Large intestine (tissue), 12 donors: ENCODE measurements around the gene CLSTN1. TPM values are rescaled to one million over a fixed set of nuclear protein-coding genes. Genes with fewer than 3 reads are reported as not detected.

Experiments
- DNase-seq, 2 donors: peaks; one replicate each; pipeline versions ENCODE4 v3.0.0 to v3.0.0-alpha.2; 2013
- H3K27ac ChIP-seq: one replicate; pipeline ENCODE4 v1.5.1; 2013; ENCODE audit warnings: low read length
- H3K27me3 ChIP-seq: 2 replicates; pipeline ENCODE4 v1.6.1; 2013; ENCODE audit warnings: low read length; ENCODE audit not compliant: control insufficient read depth, insufficient read depth
- H3K36me3 ChIP-seq: 2 replicates; pipeline ENCODE4 v1.6.1; 2013; ENCODE audit warnings: low read length; ENCODE audit not compliant: control insufficient read depth, insufficient read depth
- H3K4me1 ChIP-seq: one replicate; pipeline ENCODE4 v1.6.1; 2013; ENCODE audit warnings: low read length; ENCODE audit not compliant: control insufficient read depth, insufficient read depth
- H3K4me3 ChIP-seq: one replicate; pipeline ENCODE4 v1.5.1; 2013; ENCODE audit warnings: low read length
- H3K9me3 ChIP-seq: one replicate; pipeline ENCODE4 v1.6.1; 2013; ENCODE audit warnings: mild to moderate bottlenecking, low read depth, low read length, moderate library complexity; ENCODE audit not compliant: control insufficient read depth
- WGBS: methylation state at CpG from one replicate; pipeline ENCODE4 v1.1.5; 2013; ENCODE audit warnings: low lambda C conversion rate; ENCODE audit not compliant: insufficient coverage; 5-methylcytosine and 5-hydroxymethylcytosine counted together
- long read RNA-seq, 11 donors: transcript quantifications; one replicate each; lab custom pipeline, GENCODE V29; 2026
- polyA plus RNA-seq: library from polyadenylated mRNA; unstranded; fragments of 120-200 nt; gene quantifications from one replicate; pipeline ENCODE4 v1.2.1, GENCODE V29; 2013

Gene CLSTN1
- 66.2 TPM for polyA plus RNA-seq
- long read RNA-seq, donor 1, full-length matches to known transcripts, result 2 of 10 reads
- long read RNA-seq, donor 1, partial matches to known transcripts, result 0 of 10 reads
- long read RNA-seq, donor 1, other reads (novel, unspliced or antisense), result 8 of 10 reads
- long read RNA-seq, donor 2, partial matches to known transcripts, result 6 of 11 reads
- long read RNA-seq, donor 2, other reads (novel, unspliced or antisense), result 5 of 11 reads
- long read RNA-seq, donor 3, result 0 reads
- long read RNA-seq, donor 4, result 0 reads
- long read RNA-seq, donor 5, full-length matches to known transcripts, result 2 of 8 reads
- long read RNA-seq, donor 5, partial matches to known transcripts, result 0 of 8 reads
- long read RNA-seq, donor 5, other reads (novel, unspliced or antisense), result 6 of 8 reads
- long read RNA-seq, donor 6, full-length matches to known transcripts, result 5 of 13 reads
- long read RNA-seq, donor 6, partial matches to known transcripts, result 8 of 13 reads
- long read RNA-seq, donor 6, other reads (novel, unspliced or antisense), result 0 of 13 reads
- long read RNA-seq, donor 7, full-length matches to known transcripts, result 1 of 11 reads
- long read RNA-seq, donor 7, partial matches to known transcripts, result 5 of 11 reads
- long read RNA-seq, donor 7, other reads (novel, unspliced or antisense), result 5 of 11 reads
- long read RNA-seq, donor 8, full-length matches to known transcripts, result 1 of 9 reads
- long read RNA-seq, donor 8, partial matches to known transcripts, result 0 of 9 reads
- long read RNA-seq, donor 8, other reads (novel, unspliced or antisense), result 8 of 9 reads
- long read RNA-seq, donor 9, full-length matches to known transcripts, result 4 of 16 reads
- long read RNA-seq, donor 9, partial matches to known transcripts, result 12 of 16 reads
- long read RNA-seq, donor 9, other reads (novel, unspliced or antisense), result 0 of 16 reads
- long read RNA-seq, donor 10, full-length matches to known transcripts, result 2 of 2 reads
- long read RNA-seq, donor 10, partial matches to known transcripts, result 0 of 2 reads
- long read RNA-seq, donor 10, other reads (novel, unspliced or antisense), result 0 of 2 reads
- long read RNA-seq, donor 11, full-length matches to known transcripts, result 6 of 11 reads
- long read RNA-seq, donor 11, partial matches to known transcripts, result 5 of 11 reads
- long read RNA-seq, donor 11, other reads (novel, unspliced or antisense), result 0 of 11 reads

- peak; percentile 70 to 87 for DNase-seq
- Histone ChIP-seq H3K27me3 (no peaks in the 10 kb centered on the region), H3K27ac (peak within 1 kb of the TSS; percentile 82), H3K4me3 (peak within 1 kb of the TSS; percentile 91), H3K4me1 (peaks cover 23% of the 10 kb centered on the region), H3K9me3 (no peaks in the 10 kb centered on the region), H3K36me3 (no peaks in the 10 kb centered on the region)
- no CpG with 5 or more reads among the region's 93 CpGs for WGBS
Observed at GRCh38 chr1:9823943-9824701, at the start of gene CLSTN1. Gene CLSTN1 (minus strand): TSS chr1:9823965. CDS start chr1:9823733, 232 bp downstream.

GRCh38 chr1:9873385-9873784 is 49.6 kb upstream of the CLSTN1 start:
- Histone ChIP-seq H3K27me3 (no peaks in the 10 kb centered on the region), H3K4me1 (peaks cover 10% of the 10 kb centered on the region), H3K36me3 (peaks cover 28% of the 10 kb centered on the region), H3K4me3 (no peak overlapping the region), H3K27ac (no peak overlapping the region), H3K9me3 (no peaks in the 10 kb centered on the region)
- WGBS, result 60% methylated on average over 1 of the region's 5 CpGs
- peak in 1 of 2 donors; percentile 49 for DNase-seq

GRCh38 chr1:9872430-9873165 is 48.8 kb upstream of the CLSTN1 start:
- DNase-seq, result no peak
- Histone ChIP-seq H3K36me3 (peaks cover 29% of the 10 kb centered on the region), H3K9me3 (no peaks in the 10 kb centered on the region), H3K4me3 (no peak overlapping the region), H3K27me3 (no peaks in the 10 kb centered on the region), H3K27ac (no peak overlapping the region), H3K4me1 (peaks cover 10% of the 10 kb centered on the region)
- WGBS, result no CpG with 5 or more reads among the region's 11 CpGs

GRCh38 chr1:9871707-9872425 is 48.1 kb upstream of the CLSTN1 start:
- H3K4me3 ChIP-seq, result no peak overlapping the region
- H3K36me3 ChIP-seq, result peaks cover 30% of the 10 kb centered on the region
- no peak overlapping the region for H3K27ac ChIP-seq
- DNase-seq, result no peak
- peaks cover 12% of the 10 kb centered on the region for H3K4me1 ChIP-seq
- no peaks in the 10 kb centered on the region for H3K9me3 ChIP-seq
- no CpG with 5 or more reads among the region's 20 CpGs for WGBS
- no peaks in the 10 kb centered on the region for H3K27me3 ChIP-seq

GRCh38 chr1:9871021-9871420 is 47.3 kb upstream of the CLSTN1 start:
- Histone ChIP-seq H3K9me3 (no peaks in the 10 kb centered on the region), H3K36me3 (peaks cover 32% of the 10 kb centered on the region), H3K4me1 (peaks cover 12% of the 10 kb centered on the region), H3K27ac (no peak overlapping the region), H3K27me3 (no peaks in the 10 kb centered on the region), H3K4me3 (no peak overlapping the region)
- no peak for DNase-seq
- WGBS, result no CpG with 5 or more reads among the region's 9 CpGs

- DNase-seq, result no peak
- no peaks in the 10 kb centered on the region for H3K27me3 ChIP-seq
- peaks cover 34% of the 10 kb centered on the region for H3K36me3 ChIP-seq
- no peaks in the 10 kb centered on the region for H3K9me3 ChIP-seq
- no CpG with 5 or more reads among the region's 4 CpGs for WGBS
- peaks cover 12% of the 10 kb centered on the region for H3K4me1 ChIP-seq
- H3K4me3 ChIP-seq, result no peak overlapping the region
- H3K27ac ChIP-seq, result no peak overlapping the region
Observed at GRCh38 chr1:9870572-9870971, 46.8 kb upstream of the CLSTN1 start.

- WGBS, result no CpG with 5 or more reads among the region's 13 CpGs
- Histone ChIP-seq H3K4me3 (no peak overlapping the region), H3K36me3 (peaks cover 34% of the 10 kb centered on the region), H3K4me1 (peaks cover 8% of the 10 kb centered on the region), H3K9me3 (no peaks in the 10 kb centered on the region), H3K27me3 (no peaks in the 10 kb centered on the region), H3K27ac (no peak overlapping the region)
- DNase-seq, result no peak
Observed at GRCh38 chr1:9869831-9870251, 46.1 kb upstream of the CLSTN1 start.

- Histone ChIP-seq H3K27ac (no peak overlapping the region), H3K9me3 (no peaks in the 10 kb centered on the region), H3K4me1 (peaks cover 3% of the 10 kb centered on the region), H3K27me3 (no peaks in the 10 kb centered on the region), H3K36me3 (peaks cover 35% of the 10 kb centered on the region), H3K4me3 (no peak overlapping the region)
- WGBS, result no CpG with 5 or more reads among the region's 3 CpGs
- DNase-seq, result no peak
Observed at GRCh38 chr1:9868244-9868590, 44.5 kb upstream of the CLSTN1 start.
